Neural cell (in vitro differentiated cells): ENCODE data around the gene MARCHF9. TPM values are rescaled to one million over a fixed set of nuclear protein-coding genes. Genes with fewer than 3 reads are reported as not detected.

Experiments
- H2AFZ ChIP-seq: fragments of 200-600, 300-800 bp; sonication (generic), shearing (Covaris generic); 2 replicates; pipeline ENCODE4 v1.6.0; 2014; ENCODE audit warnings: low read depth, mild to moderate bottlenecking, antibody characterized with exemption, low read length, moderate library complexity
- H3F3A ChIP-seq: fragments of 200-600 bp; shearing (Covaris generic); 2 replicates; pipeline ENCODE4 v1.6.1; 2016; ENCODE audit warnings: mild to moderate bottlenecking, moderate library complexity, mixed read lengths, antibody characterized with exemption, low read length; ENCODE audit not compliant: insufficient read depth, poor library complexity, severe bottlenecking
- H3K27ac ChIP-seq: fragments of 200-600, 300-800 bp; sonication (generic), shearing (Covaris generic); 2 replicates; pipeline ENCODE4 v1.5.1; 2014; ENCODE audit warnings: mild to moderate bottlenecking, low read length, moderate library complexity
- H3K27me3 ChIP-seq: fragments of 300-800, 200-600 bp; sonication (generic), shearing (Covaris generic); 2 replicates; pipeline ENCODE4 v1.6.0; 2014; ENCODE audit warnings: mild to moderate bottlenecking, low read depth, low read length, moderate library complexity; ENCODE audit not compliant: insufficient read depth
- H3K36me3 ChIP-seq: fragments of 300-800, 200-600 bp; sonication (generic), shearing (Covaris generic); 2 replicates; pipeline ENCODE4 v1.5.1; 2014; ENCODE audit warnings: mild to moderate bottlenecking, antibody characterized with exemption, low read length, moderate library complexity; ENCODE audit not compliant: insufficient read depth
- H3K4me2 ChIP-seq: fragments of 300-800, 200-600 bp; sonication (generic), shearing (Covaris generic); 2 replicates; pipeline ENCODE4 v1.6.0; 2014; ENCODE audit warnings: mild to moderate bottlenecking, low read length
- H3K4me3 ChIP-seq: fragments of 300-800, 200-600 bp; sonication (generic), shearing (Covaris generic); 2 replicates; pipeline ENCODE4 v1.5.1; 2014; ENCODE audit warnings: mild to moderate bottlenecking, low read length, moderate library complexity
- H3K79me2 ChIP-seq: fragments of 200-600 bp; shearing (Covaris generic); replicated peaks from 2 replicates; pipeline ENCODE4 v1.6.0; 2014; ENCODE audit warnings: mild to moderate bottlenecking, low read length, moderate library complexity; ENCODE audit not compliant: insufficient read depth
- H3K9ac ChIP-seq: fragments of 300-800, 200-600 bp; sonication (generic), shearing (Covaris generic); 2 replicates; pipeline ENCODE4 v1.6.1; 2016; ENCODE audit warnings: mild to moderate bottlenecking, low read length, mixed read lengths
- H3K9me2 ChIP-seq: fragments of 200-600 bp; shearing (Covaris generic); 2 replicates; pipeline ENCODE4 v1.6.1; 2016; ENCODE audit warnings: mild to moderate bottlenecking, low read length, mixed read lengths; ENCODE audit not compliant: insufficient read depth
- H3K9me3 ChIP-seq: fragments of 200-600, 300-800 bp; sonication (generic), shearing (Covaris generic); 2 replicates; pipeline ENCODE4 v1.6.1; 2016; ENCODE audit warnings: mild to moderate bottlenecking, mixed run types, low read length, moderate library complexity, mixed read lengths
- H4K20me1 ChIP-seq: fragments of 200-600 bp; shearing (Covaris generic); 2 replicates; pipeline ENCODE4 v1.6.1; 2016; ENCODE audit warnings: mild to moderate bottlenecking, mixed run types; ENCODE audit not compliant: insufficient read depth
- CTCF ChIP-seq: fragments of 450-650 bp; IDR thresholded peaks from 2 replicates; pipeline ENCODE4 v1.5.1; 2014; ENCODE audit warnings: antibody characterized with exemption, mild to moderate bottlenecking, moderate library complexity; ENCODE audit not compliant: poor library complexity, severe bottlenecking
- EP300 ChIP-seq: fragments of 450-650 bp; conservative IDR thresholded peaks from 2 replicates; pipeline ENCODE4 v1.6.1; 2014; ENCODE audit warnings: antibody characterized with exemption, mild to moderate bottlenecking, moderate library complexity; ENCODE audit not compliant: poor library complexity, severe bottlenecking
- EZH2 ChIP-seq: fragments of 200-600, 300-800 bp; shearing (Covaris generic), sonication (generic); IDR thresholded peaks from 2 replicates; pipeline ENCODE4 v1.6.1; 2014; ENCODE audit warnings: antibody characterized with exemption, low read length, borderline replicate concordance, mild to moderate bottlenecking; ENCODE audit not compliant: insufficient read depth, poor library complexity, severe bottlenecking
- MXI1 ChIP-seq: fragments of 450-650 bp; conservative IDR thresholded peaks from 2 replicates; pipeline ENCODE4 v1.6.1; 2014; ENCODE audit warnings: antibody characterized with exemption, mild to moderate bottlenecking; ENCODE audit not compliant: poor library complexity, severe bottlenecking
- POLR2AphosphoS5 ChIP-seq: IDR thresholded peaks from 2 replicates; pipeline ENCODE4 v1.6.1; 2012
- RAD21 ChIP-seq: fragments of 450-650 bp; conservative IDR thresholded peaks from 2 replicates; pipeline ENCODE4 v1.6.1; 2014; ENCODE audit warnings: antibody characterized with exemption, mild to moderate bottlenecking, moderate library complexity
- REST ChIP-seq: IDR thresholded peaks from 2 replicates; pipeline ENCODE4 v1.6.1; 2012; ENCODE audit warnings: borderline replicate concordance
- SMC3 ChIP-seq: fragments of 450-650 bp; conservative IDR thresholded peaks from 2 replicates; pipeline ENCODE4 v1.6.1; 2014; ENCODE audit warnings: antibody characterized with exemption, mild to moderate bottlenecking, moderate library complexity; ENCODE audit not compliant: poor library complexity
- TAF1 ChIP-seq: IDR thresholded peaks from 2 replicates; pipeline ENCODE4 v1.6.1; 2012; ENCODE audit warnings: low read depth
- polyA plus RNA-seq: library from polyadenylated mRNA; depleted of rRNA; stranded (reverse); fragments of >200 nt; gene quantifications from 2 replicates; pipeline ENCODE4 v1.2.3, GENCODE V29; 2014

Gene MARCHF9
- polyA plus RNA-seq, 1 donor from 2014 or later = 34.5 TPM

GRCh38 chr12:57717846-57718640 lies 36.9 kb upstream of the MARCHF9 start:
- Histone ChIP-seq H4K20me1 (no peaks in the 10 kb centered on the region), H3K4me3 (no peak overlapping the region), H3F3A (no peaks in the 10 kb centered on the region), H3K9me2 (no peaks in the 10 kb centered on the region), H3K27me3 (no peaks in the 10 kb centered on the region), H2AFZ (no peak overlapping the region), H3K79me2 (no peaks in the 10 kb centered on the region), H3K27ac (no peak overlapping the region), H3K36me3 (no peaks in the 10 kb centered on the region), H3K9ac (no peak overlapping the region), H3K9me3 (no peaks in the 10 kb centered on the region), H3K4me2 (no peak overlapping the region)
- TF ChIP-seq REST (no peak), RAD21 (no peak), TAF1 (no peak), MXI1 (no peak)

- Histone ChIP-seq H4K20me1 (no peaks in the 10 kb centered on the region), H3K4me3 (no peak overlapping the region), H3K4me2 (no peak overlapping the region), H3K36me3 (no peaks in the 10 kb centered on the region), H3F3A (no peaks in the 10 kb centered on the region), H3K27me3 (no peaks in the 10 kb centered on the region), H3K9ac (no peak overlapping the region), H3K79me2 (no peaks in the 10 kb centered on the region), H3K9me2 (no peaks in the 10 kb centered on the region), H2AFZ (no peak overlapping the region), H3K27ac (no peak overlapping the region), H3K9me3 (no peaks in the 10 kb centered on the region)
- TF ChIP-seq MXI1 = no peak
- no peak for TF ChIP-seq TAF1
These were observed 36.0 kb upstream of the MARCHF9 start for GRCh38 chr12:57718641-57719528.

GRCh38 chr12:57719777-57720605 lies 34.9 kb upstream of the MARCHF9 start:
- TF ChIP-seq MXI1 = no peak
- no peak for TF ChIP-seq POLR2AphosphoS5
- TF ChIP-seq EZH2 = no peak
- no peak for TF ChIP-seq REST
- no peak for TF ChIP-seq CTCF
- no peak for TF ChIP-seq TAF1
- TF ChIP-seq RAD21 = no peak
- no peak for TF ChIP-seq SMC3
- TF ChIP-seq EP300 = no peak
- Histone ChIP-seq H3K79me2 (no peaks in the 10 kb centered on the region), H3K4me3 (no peak overlapping the region), H3K9me3 (no peaks in the 10 kb centered on the region), H2AFZ (no peak overlapping the region), H3K27me3 (no peaks in the 10 kb centered on the region), H3K9ac (no peak overlapping the region), H3K27ac (no peak overlapping the region), H4K20me1 (no peaks in the 10 kb centered on the region), H3K36me3 (no peaks in the 10 kb centered on the region), H3F3A (no peaks in the 10 kb centered on the region), H3K9me2 (no peaks in the 10 kb centered on the region), H3K4me2 (no peak overlapping the region)
